Ishikawa (cell line): Measurements from ENCODE around the gene GJA3.

Source experiments
- CEBPB ChIP-seq: IDR thresholded peaks from 2 replicates; pipeline ENCODE4 v1.6.1; 2012
- CREB1 ChIP-seq: IDR thresholded peaks from 2 replicates; pipeline ENCODE4 v1.6.1; 2012; ENCODE audit warnings: low read depth
- EP300 ChIP-seq: IDR thresholded peaks from 2 replicates; pipeline ENCODE4 v1.6.1; 2012; ENCODE audit warnings: borderline replicate concordance
- MAX ChIP-seq: IDR thresholded peaks from 2 replicates; pipeline ENCODE4 v1.6.1; 2012
- NFIC ChIP-seq: IDR thresholded peaks from 2 replicates; pipeline ENCODE4 v1.6.1; 2012
- TAF1 ChIP-seq: IDR thresholded peaks from 2 replicates; pipeline ENCODE4 v1.6.1; 2012; ENCODE audit warnings: low read depth, mild to moderate bottlenecking
- TCF12 ChIP-seq: IDR thresholded peaks from 2 replicates; pipeline ENCODE4 v1.6.1; 2012; ENCODE audit warnings: low read depth
- USF1 ChIP-seq: IDR thresholded peaks from 2 replicates; pipeline ENCODE4 v1.6.1; 2012
- YY1 ChIP-seq: IDR thresholded peaks from 2 replicates; pipeline ENCODE4 v1.6.1; 2012; ENCODE audit warnings: low read depth

- TF ChIP-seq YY1 (no peak), TCF12 (no peak), CEBPB (no peak), EP300 (no peak), CREB1 (no peak), TAF1 (no peak), MAX (no peak), NFIC (no peak), USF1 (no peak)
These were observed 39.7 kb downstream of the GJA3 start for GRCh38 chr13:20121159-20121525.
